Measurements from ENCODE around the gene PDE4D. TPM values are rescaled to one million over a fixed set of nuclear protein-coding genes. Genes with fewer than 3 reads are reported as not detected.
"Not testable (repeated sequence)": the region's sequence is repeated elsewhere in the genome, so short reads cannot be mapped to it uniquely, and the experiment has no call there.

PDE4D gene
- polyA plus RNA-seq, 1 donor, result 40.8 TPM

GRCh38 chr5:59698207-59699178 is 195.0 kb downstream of the PDE4D start:
- no peak for DNase-seq

- no peak for DNase-seq
Observed at GRCh38 chr5:59694411-59694810, 199.1 kb downstream of the PDE4D start.

GRCh38 chr5:59693492-59694309 is 199.8 kb downstream of the PDE4D start:
- DNase-seq, result no peak

- DNase-seq, result peak; percentile 62
Observed at GRCh38 chr5:59685793-59686192, 207.7 kb downstream of the PDE4D start.

GRCh38 chr5:59685191-59685530 is 208.4 kb downstream of the PDE4D start:
- no peak for DNase-seq

GRCh38 chr5:59684388-59685190 is 208.9 kb downstream of the PDE4D start:
- no peak for DNase-seq

GRCh38 chr5:59683311-59683710 is 210.2 kb downstream of the PDE4D start:
- DNase-seq, result no peak

GRCh38 chr5:59682542-59682941 is 211.0 kb downstream of the PDE4D start:
- no peak for DNase-seq

GRCh38 chr5:59678943-59679342 is 214.6 kb downstream of the PDE4D start:
- no peak for DNase-seq

- DNase-seq, result no peak
Observed at GRCh38 chr5:59674763-59675162, 218.8 kb downstream of the PDE4D start.

GRCh38 chr5:59673438-59674058 is 220.0 kb downstream of the PDE4D start:
- DNase-seq, result peak; percentile 64

- no peak for DNase-seq
Observed at GRCh38 chr5:59666440-59667068, 227.0 kb downstream of the PDE4D start.

GRCh38 chr5:59665832-59666203 is 227.7 kb downstream of the PDE4D start:
- DNase-seq, result not testable (repeated sequence)

- no peak for DNase-seq
Observed at GRCh38 chr5:59665086-59665831, 228.3 kb downstream of the PDE4D start.

GRCh38 chr5:59661954-59662615 is 231.4 kb downstream of the PDE4D start:
- no peak for DNase-seq

GRCh38 chr5:59661311-59661710 is 232.2 kb downstream of the PDE4D start:
- DNase-seq, result no peak

GRCh38 chr5:59660737-59661136 is 232.8 kb downstream of the PDE4D start:
- DNase-seq, result no peak

- DNase-seq, result no peak
Observed at GRCh38 chr5:59656351-59657254, 236.9 kb downstream of the PDE4D start.

- no peak for DNase-seq
Observed at GRCh38 chr5:59655693-59656309, 237.7 kb downstream of the PDE4D start.

All from hindlimb muscle (tissue), 1 donor.